ENCODE data around the gene GAGE2A.

- TF ChIP-seq CTCF (IDR thresholded peaks at IDR 0.05) (no peak), NR2C2 (CRISPR knock-in tag; IDR thresholded peaks at IDR 0.05) (no peak), ZNF416 (CRISPR knock-in tag; IDR thresholded peaks at IDR 0.05) (no peak), SP1 (CRISPR knock-in tag; conservative IDR thresholded peaks at IDR 0.05) (no peak), ZNF317 (CRISPR knock-in tag; IDR thresholded peaks at IDR 0.05; ENCODE audit: borderline replicate concordance, low read depth) (no peak), TEAD4 (CRISPR knock-in tag; IDR thresholded peaks at IDR 0.05) (no peak), CBFB (CRISPR knock-in tag; IDR thresholded peaks at IDR 0.05; ENCODE audit: low read depth) (no peak), FOXK1 (CRISPR knock-in tag; IDR thresholded peaks at IDR 0.05) (no peak), ZNF121 (CRISPR knock-in tag; IDR thresholded peaks at IDR 0.05) (no peak)
- TF ChIP-seq, protein P1, sequence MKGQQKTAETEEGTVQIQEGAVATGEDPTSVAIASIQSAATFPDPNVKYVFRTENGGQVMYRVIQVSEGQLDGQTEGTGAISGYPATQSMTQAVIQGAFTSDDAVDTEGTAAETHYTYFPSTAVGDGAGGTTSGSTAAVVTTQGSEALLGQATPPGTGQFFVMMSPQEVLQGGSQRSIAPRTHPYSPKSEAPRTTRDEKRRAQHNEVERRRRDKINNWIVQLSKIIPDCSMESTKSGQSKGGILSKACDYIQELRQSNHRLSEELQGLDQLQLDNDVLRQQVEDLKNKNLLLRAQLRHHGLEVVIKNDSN (CRISPR knock-in tag; IDR thresholded peaks at IDR 0.05): no peak
- TF ChIP-seq, protein P2, sequence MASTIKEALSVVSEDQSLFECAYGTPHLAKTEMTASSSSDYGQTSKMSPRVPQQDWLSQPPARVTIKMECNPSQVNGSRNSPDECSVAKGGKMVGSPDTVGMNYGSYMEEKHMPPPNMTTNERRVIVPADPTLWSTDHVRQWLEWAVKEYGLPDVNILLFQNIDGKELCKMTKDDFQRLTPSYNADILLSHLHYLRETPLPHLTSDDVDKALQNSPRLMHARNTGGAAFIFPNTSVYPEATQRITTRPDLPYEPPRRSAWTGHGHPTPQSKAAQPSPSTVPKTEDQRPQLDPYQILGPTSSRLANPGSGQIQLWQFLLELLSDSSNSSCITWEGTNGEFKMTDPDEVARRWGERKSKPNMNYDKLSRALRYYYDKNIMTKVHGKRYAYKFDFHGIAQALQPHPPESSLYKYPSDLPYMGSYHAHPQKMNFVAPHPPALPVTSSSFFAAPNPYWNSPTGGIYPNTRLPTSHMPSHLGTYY (CRISPR knock-in tag; IDR thresholded peaks at IDR 0.05): no peak
- TF ChIP-seq, protein P3, sequence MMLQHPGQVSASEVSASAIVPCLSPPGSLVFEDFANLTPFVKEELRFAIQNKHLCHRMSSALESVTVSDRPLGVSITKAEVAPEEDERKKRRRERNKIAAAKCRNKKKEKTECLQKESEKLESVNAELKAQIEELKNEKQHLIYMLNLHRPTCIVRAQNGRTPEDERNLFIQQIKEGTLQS (CRISPR knock-in tag; conservative IDR thresholded peaks at IDR 0.05): no peak
These were observed 37.9 kb downstream of the GAGE2A start for GRCh38 chrX:49627086-49627777.

Measured in WTC11 (cell line).